Caco-2 (cell line): ENCODE results near the gene INS. TPM values are rescaled to one million over a fixed set of nuclear protein-coding genes. Genes with fewer than 3 reads are reported as not detected.

Experiments
- BruUV-seq: library from RNA; stranded (reverse); fragments of 400-500 nt; replicated peaks from 2 replicates; lab custom pipeline; 2021; lab: Mats Ljungman, UMichigan
- CTCF ChIA-PET: fragments of 300-600 bp; sonication (Branson Sonifier 250); formaldehyde crosslinking; loops from one replicate; lab custom pipeline; 2022; ENCODE audit warnings: antibody characterized with exemption; lab: Charles Lee
- POLR2A ChIA-PET: fragments of 300-600 bp; sonication (Branson Sonifier 250); formaldehyde crosslinking; loops from one replicate; lab custom pipeline; 2022; ENCODE audit warnings: antibody characterized with exemption; lab: Charles Lee
- DNase-seq, 2 experiments: peaks; one replicate each; pipeline versions ENCODE4 v3.0.0 to v3.0.0-alpha.2; 2020 to 2022
- H3K27me3 ChIP-seq: replicated peaks from 2 replicates; pipeline ENCODE4 v1.6.0; 2011; ENCODE audit warnings: low read length; ENCODE audit not compliant: control insufficient read depth, insufficient read depth
- H3K36me3 ChIP-seq: 2 replicates; pipeline ENCODE4 v1.5.1; 2011; ENCODE audit warnings: low read length; ENCODE audit not compliant: control insufficient read depth, insufficient read depth
- H3K4me1 ChIP-seq: fragments of 250-450 bp; sonication (Bioruptor Pico); 2 replicates; pipeline ENCODE4 v1.5.1; 2020; ENCODE audit warnings: mild to moderate bottlenecking
- H3K4me3 ChIP-seq: 2 replicates; pipeline ENCODE4 v1.5.1; 2011; ENCODE audit warnings: low read depth, mild to moderate bottlenecking, control low read depth, low read length
- H3K9me3 ChIP-seq: fragments of 250-450 bp; sonication (Bioruptor Pico); 2 replicates; pipeline ENCODE4 v1.5.1; 2020; ENCODE audit warnings: mild to moderate bottlenecking, moderate library complexity
- H3K27ac Mint-ChIP-seq: one replicate; pipeline ENCODE4 v1.8.0; 2022; ENCODE audit warnings: mixed read lengths; ENCODE audit not compliant: unreplicated experiment
- H3K27me3 Mint-ChIP-seq: one replicate; pipeline ENCODE4 v1.8.0; 2022; ENCODE audit warnings: mixed read lengths; ENCODE audit not compliant: insufficient read depth, unreplicated experiment
- H3K36me3 Mint-ChIP-seq: one replicate; pipeline ENCODE4 v1.8.0; 2022; ENCODE audit warnings: mild to moderate bottlenecking, mixed read lengths; ENCODE audit not compliant: insufficient read depth, unreplicated experiment
- H3K4me1 Mint-ChIP-seq: one replicate; pipeline ENCODE4 v1.8.0; 2022; ENCODE audit warnings: low read depth, mixed read lengths; ENCODE audit not compliant: unreplicated experiment
- H3K4me3 Mint-ChIP-seq: one replicate; pipeline ENCODE4 v1.8.0; 2022; ENCODE audit warnings: mild to moderate bottlenecking, moderate library complexity, mixed read lengths; ENCODE audit not compliant: unreplicated experiment
- H3K9me3 Mint-ChIP-seq: one replicate; pipeline ENCODE4 v1.8.0; 2022; ENCODE audit warnings: mixed read lengths; ENCODE audit not compliant: unreplicated experiment
- CTCF ChIP-seq, 2 experiments: fragments of 200-600 bp in 1 of 2; IDR thresholded peaks; 1 replicate in 1 of 2; 2 replicates in 1 of 2; pipeline versions ENCODE4 v1.5.1 to v1.8.0; 2011 to 2022; ENCODE audit warnings: antibody characterized with exemption in 1 of 2, control low read depth in 1 of 2, inconsistent platforms in 1 of 2, low read depth in 1 of 2, low read length in 1 of 2, mild to moderate bottlenecking in 1 of 2, moderate library complexity in 1 of 2; ENCODE audit not compliant: insufficient read depth in 1 of 2, severe bottlenecking in 1 of 2, unreplicated experiment in 1 of 2
- intact Hi-C: fragments of 100-400 bp; cut with micrococcal nuclease; formaldehyde crosslinking; loops from one replicate; pipeline ENCODE4 v1.10.0; 2022; ENCODE audit not compliant: unreplicated experiment
- total RNA-seq: library from RNA; stranded (reverse); gene quantifications from 2 replicates; pipeline ENCODE4 v1.2.3, GENCODE V29; 2022

Gene INS
- total RNA-seq, 1 experiment from 2014 or later: not detected

DNA sequence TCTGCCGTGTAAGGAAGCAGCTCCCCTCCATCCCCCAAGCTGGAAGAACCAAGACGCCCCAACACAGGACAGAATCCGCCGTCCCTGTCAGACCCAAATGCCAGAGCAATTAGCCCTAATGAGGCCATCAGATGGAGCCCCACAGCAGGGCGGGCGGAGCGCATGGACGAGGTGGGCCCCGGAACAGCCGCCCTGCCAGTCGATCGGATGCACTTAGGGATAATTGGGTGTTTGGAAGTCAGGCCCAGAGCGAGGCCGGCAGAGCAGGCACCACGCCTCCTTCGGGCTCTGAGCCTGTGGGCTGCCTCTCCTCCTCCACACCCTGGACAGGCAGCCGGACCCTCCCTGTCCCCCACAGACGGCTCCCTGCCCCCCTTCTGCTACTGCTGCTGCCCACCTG lies 16.1 kb upstream of the INS start:
- Mint-ChIP-seq H3K4me3 (no peak overlapping the region), H3K27ac (no peak overlapping the region), H3K27me3 (no peaks in the 10 kb centered on the region), H3K9me3 (no peaks in the 10 kb centered on the region), H3K36me3 (no peaks in the 10 kb centered on the region), H3K4me1 (peaks cover 13% of the 10 kb centered on the region)
- H3K4me1 ChIP-seq: peaks cover 31% of the 10 kb centered on the region
- ChIA-PET POLR2A (no interaction called here), CTCF (no interaction called here)
- DNase-seq: no peak
- no peaks in the 10 kb centered on the region for H3K9me3 ChIP-seq
- no TSS peak for BruUV-seq
- H3K27me3 ChIP-seq: no peaks in the 10 kb centered on the region
- intact Hi-C loops: no loop called here
- H3K4me3 ChIP-seq: no peak overlapping the region
- no peak for TF ChIP-seq CTCF (IDR thresholded peaks at IDR 0.05; ENCODE audit: insufficient read depth in 1 of 2, low read depth in 1 of 2, low read length in 1 of 2, severe bottlenecking in 1 of 2, unreplicated experiment in 1 of 2)
- H3K36me3 ChIP-seq: no peaks in the 10 kb centered on the region

DNA sequence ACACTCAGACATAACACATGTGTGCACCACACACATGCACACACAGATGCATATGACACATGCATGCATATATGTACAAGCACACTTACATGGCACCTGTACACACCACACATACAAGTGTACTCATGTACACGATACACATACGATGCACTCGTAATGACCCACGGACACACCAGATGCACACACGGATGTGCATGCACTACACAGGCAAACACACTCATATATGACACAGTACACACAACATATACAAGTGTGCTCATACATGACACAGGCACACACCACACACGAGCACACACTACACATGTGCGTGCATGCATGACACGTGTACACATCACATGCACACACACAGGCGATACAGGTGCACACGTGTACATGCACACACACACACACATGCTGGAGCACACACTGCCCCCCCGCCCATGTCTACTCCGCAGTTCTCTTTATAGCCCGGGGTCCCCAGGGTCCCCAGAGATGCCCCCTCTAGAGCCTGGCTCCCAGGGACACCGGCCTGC lies 15.4 kb upstream of the INS start:
- Histone ChIP-seq H3K27me3 (no peaks in the 10 kb centered on the region), H3K4me1 (peaks cover 31% of the 10 kb centered on the region), H3K9me3 (no peaks in the 10 kb centered on the region), H3K4me3 (no peak overlapping the region), H3K36me3 (no peaks in the 10 kb centered on the region)
- Mint-ChIP-seq H3K36me3 (no peaks in the 10 kb centered on the region), H3K4me1 (peaks cover 13% of the 10 kb centered on the region), H3K27me3 (no peaks in the 10 kb centered on the region), H3K27ac (no peak overlapping the region), H3K9me3 (no peaks in the 10 kb centered on the region), H3K4me3 (no peak overlapping the region)
- ChIA-PET CTCF (no interaction called here), POLR2A (no interaction called here)
- intact Hi-C loops: no loop called here
- DNase-seq: no peak
- no peak for TF ChIP-seq CTCF (IDR thresholded peaks at IDR 0.05; ENCODE audit: insufficient read depth in 1 of 2, low read depth in 1 of 2, low read length in 1 of 2, severe bottlenecking in 1 of 2, unreplicated experiment in 1 of 2)
- BruUV-seq: no TSS peak

- no peak for TF ChIP-seq CTCF (IDR thresholded peaks at IDR 0.05; ENCODE audit: insufficient read depth in 1 of 2, low read depth in 1 of 2, low read length in 1 of 2, severe bottlenecking in 1 of 2, unreplicated experiment in 1 of 2)
- intact Hi-C loops: no loop called here
- H3K4me3 ChIP-seq: no peak overlapping the region
- Mint-ChIP-seq H3K27me3 (no peaks in the 10 kb centered on the region), H3K9me3 (no peaks in the 10 kb centered on the region), H3K4me1 (peaks cover 13% of the 10 kb centered on the region), H3K27ac (no peak overlapping the region), H3K36me3 (no peaks in the 10 kb centered on the region), H3K4me3 (no peak overlapping the region)
- H3K27me3 ChIP-seq: no peaks in the 10 kb centered on the region
- peaks cover 25% of the 10 kb centered on the region for H3K4me1 ChIP-seq
- DNase-seq: no peak
- H3K36me3 ChIP-seq: no peaks in the 10 kb centered on the region
- CTCF ChIA-PET: interaction anchor here (3.1 kb wide), 1 partner anchor 24 kb away, joined by 12 read pairs; no protein-coding TSS in a partner anchor
- POLR2A ChIA-PET: no interaction called here
- no peaks in the 10 kb centered on the region for H3K9me3 ChIP-seq
- no TSS peak for BruUV-seq
Measured at GRCh38 chr11:2175659-2176058, 14.7 kb upstream of the INS start.
